LNCAP (cell line): Measurements from ENCODE around the gene NOXO1.

Source experiments
- TF ChIP-seq, protein P1 (sequence below): fragments of 450-650 bp; IDR thresholded peaks from 2 replicates; pipeline ENCODE4 v1.5.1; 2017; ENCODE audit warnings: mild to moderate bottlenecking

The NOXO1 gene, protein sequence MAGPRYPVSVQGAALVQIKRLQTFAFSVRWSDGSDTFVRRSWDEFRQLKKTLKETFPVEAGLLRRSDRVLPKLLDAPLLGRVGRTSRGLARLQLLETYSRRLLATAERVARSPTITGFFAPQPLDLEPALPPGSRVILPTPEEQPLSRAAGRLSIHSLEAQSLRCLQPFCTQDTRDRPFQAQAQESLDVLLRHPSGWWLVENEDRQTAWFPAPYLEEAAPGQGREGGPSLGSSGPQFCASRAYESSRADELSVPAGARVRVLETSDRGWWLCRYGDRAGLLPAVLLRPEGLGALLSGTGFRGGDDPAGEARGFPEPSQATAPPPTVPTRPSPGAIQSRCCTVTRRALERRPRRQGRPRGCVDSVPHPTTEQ

DNA sequence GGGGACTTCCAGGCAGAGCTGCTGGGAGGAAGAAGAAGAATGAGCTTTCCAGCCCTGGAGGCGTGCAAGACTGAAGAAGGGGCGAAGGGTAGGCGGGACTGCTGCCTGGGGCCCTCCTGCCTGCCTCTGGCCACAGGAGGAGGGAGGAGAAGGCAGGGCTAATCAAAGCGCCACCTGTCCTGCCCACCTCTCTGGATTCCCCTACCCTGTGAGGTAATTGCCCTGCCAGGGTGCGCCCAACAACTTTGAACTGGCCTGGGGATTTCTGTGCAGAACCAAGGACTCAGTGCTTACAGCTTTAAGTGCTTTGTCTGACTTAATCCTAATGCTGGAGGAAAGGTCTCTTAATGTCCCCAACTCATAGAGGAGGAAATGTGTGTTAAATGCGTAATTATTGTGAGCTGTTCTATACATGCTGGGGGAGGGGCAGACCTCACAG lies at the start of gene NOXO1:
TSS of gene NOXO1 (minus strand) at position 72 of the 439 bp plus-strand sequence. CDS start 290 bp downstream, outside the sequence.
- TF ChIP-seq, protein P1, sequence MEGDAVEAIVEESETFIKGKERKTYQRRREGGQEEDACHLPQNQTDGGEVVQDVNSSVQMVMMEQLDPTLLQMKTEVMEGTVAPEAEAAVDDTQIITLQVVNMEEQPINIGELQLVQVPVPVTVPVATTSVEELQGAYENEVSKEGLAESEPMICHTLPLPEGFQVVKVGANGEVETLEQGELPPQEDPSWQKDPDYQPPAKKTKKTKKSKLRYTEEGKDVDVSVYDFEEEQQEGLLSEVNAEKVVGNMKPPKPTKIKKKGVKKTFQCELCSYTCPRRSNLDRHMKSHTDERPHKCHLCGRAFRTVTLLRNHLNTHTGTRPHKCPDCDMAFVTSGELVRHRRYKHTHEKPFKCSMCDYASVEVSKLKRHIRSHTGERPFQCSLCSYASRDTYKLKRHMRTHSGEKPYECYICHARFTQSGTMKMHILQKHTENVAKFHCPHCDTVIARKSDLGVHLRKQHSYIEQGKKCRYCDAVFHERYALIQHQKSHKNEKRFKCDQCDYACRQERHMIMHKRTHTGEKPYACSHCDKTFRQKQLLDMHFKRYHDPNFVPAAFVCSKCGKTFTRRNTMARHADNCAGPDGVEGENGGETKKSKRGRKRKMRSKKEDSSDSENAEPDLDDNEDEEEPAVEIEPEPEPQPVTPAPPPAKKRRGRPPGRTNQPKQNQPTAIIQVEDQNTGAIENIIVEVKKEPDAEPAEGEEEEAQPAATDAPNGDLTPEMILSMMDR = no peak

DNA sequence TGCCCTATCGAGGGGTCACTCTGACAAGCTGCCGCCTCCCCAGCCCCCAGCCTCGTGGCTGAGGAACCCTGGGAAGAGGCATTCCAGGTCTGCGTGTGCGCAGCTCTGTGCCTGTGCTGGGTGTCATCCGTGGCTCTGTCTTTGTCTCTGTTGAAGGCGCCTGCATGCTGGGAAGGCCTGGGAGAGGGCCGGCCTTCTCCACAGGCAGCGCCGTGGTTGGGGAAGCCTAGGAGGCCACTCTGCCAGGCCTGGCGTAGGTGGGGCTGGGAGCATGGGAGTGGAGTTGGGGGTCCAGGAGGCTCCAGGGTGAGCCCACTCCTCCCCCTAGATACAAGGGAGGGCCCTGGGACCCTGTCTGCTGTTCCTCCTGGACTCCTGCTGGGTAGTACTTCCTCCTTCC lies 48.8 kb upstream of the NOXO1 start:
- TF ChIP-seq, protein P1 = no peak

DNA sequence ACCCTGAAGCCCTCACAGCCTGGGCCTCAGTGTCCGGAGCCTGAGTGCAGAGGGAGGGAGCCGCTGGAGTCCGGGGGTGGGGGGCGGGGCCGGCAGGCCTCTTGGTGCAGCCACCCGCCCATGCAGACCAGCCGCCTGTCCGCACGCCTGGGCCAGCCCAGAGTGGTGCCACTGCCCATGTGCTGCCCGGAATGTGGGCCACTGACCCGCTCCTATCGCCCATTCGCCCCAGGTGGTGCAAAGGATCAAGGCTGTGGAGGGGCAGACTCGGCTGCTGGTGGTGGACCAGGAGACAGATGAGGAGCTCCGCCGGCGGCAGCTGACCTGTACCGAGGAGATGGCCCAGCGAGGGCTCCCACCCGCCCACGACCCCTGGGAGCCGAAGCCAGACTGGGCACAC lies 48.1 kb upstream of the NOXO1 start:
- TF ChIP-seq, protein P1 = no peak

DNA sequence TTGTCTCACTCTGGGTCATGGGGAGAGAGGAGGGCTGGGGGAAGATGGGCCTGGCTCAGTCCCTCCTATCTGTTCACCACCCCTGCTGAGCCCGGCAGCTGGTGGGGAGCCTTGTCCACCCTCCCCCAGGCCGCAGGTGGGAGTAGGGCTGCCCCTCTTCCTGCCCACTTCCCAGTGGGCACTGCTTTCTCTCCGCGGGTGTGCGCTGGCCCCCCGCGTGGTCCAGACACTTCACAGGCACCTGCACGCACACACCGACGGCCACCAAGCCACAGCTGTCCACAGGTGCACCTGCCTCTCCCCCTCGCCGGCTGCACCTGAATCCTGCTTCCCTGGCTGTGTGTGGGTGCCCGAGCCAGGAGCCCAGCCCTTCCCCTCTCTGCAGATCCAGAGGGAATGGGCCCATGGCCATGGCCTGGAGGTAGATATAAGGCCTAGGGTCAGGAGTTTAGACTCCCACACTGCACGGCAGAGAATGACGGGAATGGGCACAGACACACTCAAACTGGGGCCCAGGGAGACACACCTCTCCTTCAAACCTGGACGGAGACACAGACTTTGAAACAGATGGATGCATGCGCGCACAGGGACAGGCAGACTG lies 47.5 kb upstream of the NOXO1 start:
- TF ChIP-seq, protein P1 = no peak

DNA sequence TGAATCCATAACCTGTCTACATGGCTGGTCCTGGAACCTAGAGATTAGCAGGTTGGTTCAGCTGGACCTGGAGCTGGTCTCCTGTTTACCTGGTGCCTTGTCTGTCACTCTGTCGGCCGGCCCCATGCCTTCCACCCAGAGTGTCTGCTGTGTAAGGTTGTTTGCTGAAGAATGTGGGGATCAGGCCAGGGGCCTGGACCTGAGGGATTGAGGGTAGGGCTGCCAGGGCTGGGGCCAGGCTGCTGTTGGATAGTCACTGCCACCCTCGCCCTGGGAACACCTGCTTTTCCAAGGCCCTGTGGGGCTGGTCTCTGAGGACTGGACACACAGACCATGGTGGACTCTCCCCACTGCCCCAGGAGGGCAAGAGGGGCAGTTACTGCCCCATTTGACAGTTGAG lies 46.9 kb upstream of the NOXO1 start:
- TF ChIP-seq, protein P1 = no peak

DNA sequence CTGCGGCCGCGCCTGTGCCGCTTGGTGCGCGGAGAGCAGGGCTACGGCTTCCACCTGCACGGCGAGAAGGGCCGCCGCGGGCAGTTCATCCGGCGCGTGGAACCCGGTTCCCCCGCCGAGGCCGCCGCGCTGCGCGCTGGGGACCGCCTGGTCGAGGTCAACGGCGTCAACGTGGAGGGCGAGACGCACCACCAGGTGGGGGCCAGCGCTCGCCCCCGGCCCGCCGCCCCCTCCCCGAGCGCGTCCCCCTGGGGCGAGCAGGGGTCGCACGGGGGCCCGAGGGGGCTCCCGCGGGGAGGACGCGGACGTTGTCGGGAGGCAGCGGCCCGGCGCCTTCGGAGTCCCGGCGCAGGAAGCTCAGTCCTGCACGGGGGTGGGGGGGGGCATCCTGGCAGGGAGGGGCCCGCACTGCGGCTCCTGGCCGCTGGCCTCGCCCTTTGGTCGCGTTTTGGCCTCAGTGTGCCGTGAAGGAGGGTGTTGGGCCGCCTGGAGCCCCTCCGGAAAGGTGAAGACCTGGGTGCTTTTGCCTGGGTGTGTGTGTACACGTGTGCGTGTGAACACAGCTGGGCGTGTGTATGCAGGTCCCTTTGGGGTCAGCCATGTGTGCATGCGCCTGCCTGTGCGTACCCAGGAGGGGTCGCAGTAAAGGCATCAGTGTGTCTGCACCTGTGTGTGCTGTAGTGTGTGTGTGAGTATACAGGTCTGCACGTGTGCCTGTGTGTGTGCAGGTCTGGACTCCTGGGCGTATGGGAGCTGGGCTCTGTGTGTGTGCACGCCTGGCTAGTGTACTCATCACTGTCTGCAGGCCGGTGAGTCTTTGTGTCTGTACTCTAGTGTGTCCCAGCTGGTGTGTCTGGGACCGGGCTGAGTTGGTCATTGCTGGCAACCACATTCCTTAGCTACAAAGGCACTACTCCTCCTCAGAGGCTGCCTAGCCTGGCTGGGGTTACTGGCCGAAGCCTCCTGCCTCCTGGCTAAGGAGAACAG lies 46.0 kb upstream of the NOXO1 start:
- TF ChIP-seq, protein P1 = no peak; the same call in 1 of the 2 replicates

DNA sequence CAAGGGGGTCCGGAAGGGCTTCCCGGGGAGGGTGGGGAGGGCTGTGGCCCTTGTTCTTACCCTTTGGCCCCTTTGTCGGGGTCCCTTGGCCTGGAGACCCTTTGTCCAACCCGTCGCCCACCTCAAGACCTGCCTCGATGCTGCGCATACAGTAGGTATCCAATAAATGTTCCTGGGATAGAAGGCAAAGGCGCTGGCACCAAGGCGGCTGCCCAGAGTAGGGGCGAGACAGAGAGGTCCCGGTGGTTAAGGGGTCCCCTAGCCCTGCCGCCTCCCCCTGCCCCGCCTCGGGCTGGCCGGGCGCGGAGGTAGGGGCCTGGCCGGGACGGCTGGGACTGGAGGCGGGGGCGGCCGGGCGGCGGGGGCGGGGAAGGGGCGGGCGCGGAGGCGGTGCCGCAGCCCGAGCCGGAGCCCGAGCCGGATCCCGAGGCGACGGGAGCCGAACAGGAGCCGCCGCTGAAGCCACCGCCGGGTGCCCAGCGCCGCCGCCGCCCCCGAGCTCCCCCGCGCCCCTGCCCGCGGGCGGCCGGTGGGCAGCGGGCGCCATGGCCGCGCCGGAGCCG lies 45.3 kb upstream of the NOXO1 start, which contains the start of gene NHERF2:
TSS of gene NHERF2 (plus strand) at position 442 of the 563 bp plus-strand sequence. CDS start at position 546, 104 bp downstream.
- TF ChIP-seq, protein P1 = no peak
